ENCODE data around the gene DAND5. TPM values are rescaled to one million over a fixed set of nuclear protein-coding genes. Genes with fewer than 3 reads are reported as not detected.

Gene DAND5
- total RNA-seq, 1 experiment from 2014 or later = 0.17 TPM

GRCh38 chr19:12987781-12988180 lies 18.4 kb downstream of the DAND5 start:
- no TSS peak for BruUV-seq (replicated peaks)
- ChIA-PET POLR2A (ENCODE audit: low non-redundant PET) (no interaction called here), CTCF (no interaction called here)
- Histone ChIP-seq H3K4me1 (ENCODE audit: insufficient read depth, low read length, poor library complexity, severe bottlenecking) (peaks cover 6% of the 10 kb centered on the region), H3K27me3 (replicated peaks; ENCODE audit: insufficient read depth, low read depth, low read length, poor library complexity) (no peaks in the 10 kb centered on the region), H3K27ac (ENCODE audit: low read depth, low read length, poor library complexity, severe bottlenecking) (no peak overlapping the region), H3K9me3 (ENCODE audit: low read depth, low read length, poor library complexity, severe bottlenecking) (no peaks in the 10 kb centered on the region), H3K36me3 (ENCODE audit: insufficient read depth, low read length, poor library complexity, severe bottlenecking) (no peaks in the 10 kb centered on the region), H3K4me3 (ENCODE audit: low read depth, low read length, poor library complexity, severe bottlenecking) (no peak overlapping the region)
- no peak for TF ChIP-seq CTCF (conservative IDR thresholded peaks at IDR 0.05; ENCODE audit: low read depth, low read length)
- TF ChIP-seq EZH2 (IDR thresholded peaks at IDR 0.05; ENCODE audit: borderline replicate concordance, low read depth, low read length, poor library complexity, severe bottlenecking) = no peak
- DNase-seq (ENCODE audit: low spot score) = no peak
- intact Hi-C loops (cut with micrococcal nuclease; ENCODE audit: unreplicated experiment) = no loop called here

GRCh38 chr19:12990431-12990830 lies 21.1 kb downstream of the DAND5 start:
- POLR2A ChIA-PET (ENCODE audit: low non-redundant PET) = no interaction called here
- Histone ChIP-seq H3K4me3 (ENCODE audit: low read depth, low read length, poor library complexity, severe bottlenecking) (no peak overlapping the region), H3K27me3 (replicated peaks; ENCODE audit: insufficient read depth, low read depth, low read length, poor library complexity) (no peaks in the 10 kb centered on the region), H3K9me3 (ENCODE audit: low read depth, low read length, poor library complexity, severe bottlenecking) (no peaks in the 10 kb centered on the region), H3K4me1 (ENCODE audit: insufficient read depth, low read length, poor library complexity, severe bottlenecking) (no peaks in the 10 kb centered on the region), H3K27ac (ENCODE audit: low read depth, low read length, poor library complexity, severe bottlenecking) (no peak overlapping the region), H3K36me3 (ENCODE audit: insufficient read depth, low read length, poor library complexity, severe bottlenecking) (no peaks in the 10 kb centered on the region)
- intact Hi-C loops (cut with micrococcal nuclease; ENCODE audit: unreplicated experiment) = no loop called here
- BruUV-seq (replicated peaks) = no TSS peak
- CTCF ChIA-PET = no interaction called here
- no peak for DNase-seq (ENCODE audit: low spot score)
- TF ChIP-seq EZH2 (IDR thresholded peaks at IDR 0.05; ENCODE audit: borderline replicate concordance, low read depth, low read length, poor library complexity, severe bottlenecking) (no peak), CTCF (conservative IDR thresholded peaks at IDR 0.05; ENCODE audit: low read depth, low read length) (no peak)

- no peaks in the 10 kb centered on the region for H3K27me3 ChIP-seq (replicated peaks; ENCODE audit: insufficient read depth, low read depth, low read length, poor library complexity)
- no TSS peak for BruUV-seq (replicated peaks)
- no peak overlapping the region for H3K4me3 ChIP-seq (ENCODE audit: low read depth, low read length, poor library complexity, severe bottlenecking)
These were observed 21.5 kb downstream of the DAND5 start for GRCh38 chr19:12990853-12991252.

More at GRCh38 chr19:12990853-12991252, 21.5 kb downstream of the DAND5 start:
- Histone ChIP-seq H3K27ac (ENCODE audit: low read depth, low read length, poor library complexity, severe bottlenecking) (no peak overlapping the region), H3K4me1 (ENCODE audit: insufficient read depth, low read length, poor library complexity, severe bottlenecking) (no peaks in the 10 kb centered on the region), H3K9me3 (ENCODE audit: low read depth, low read length, poor library complexity, severe bottlenecking) (no peaks in the 10 kb centered on the region), H3K36me3 (ENCODE audit: insufficient read depth, low read length, poor library complexity, severe bottlenecking) (no peaks in the 10 kb centered on the region)
- intact Hi-C loops (cut with micrococcal nuclease; ENCODE audit: unreplicated experiment) = no loop called here
- TF ChIP-seq EZH2 (IDR thresholded peaks at IDR 0.05; ENCODE audit: borderline replicate concordance, low read depth, low read length, poor library complexity, severe bottlenecking) (no peak), CTCF (conservative IDR thresholded peaks at IDR 0.05; ENCODE audit: low read depth, low read length) (no peak)
- POLR2A ChIA-PET (ENCODE audit: low non-redundant PET) = no interaction called here
- CTCF ChIA-PET = no interaction called here
- DNase-seq (ENCODE audit: low spot score) = no peak

All from A673 (cell line).